Panc1 (cell line): ENCODE measurements around the gene FCHSD2.

Source experiments
- CTCF ChIP-seq: fragments of 450-650 bp; IDR thresholded peaks from 2 replicates; pipeline ENCODE4 v1.5.1; 2017; ENCODE audit warnings: mild to moderate bottlenecking
- POLR2AphosphoS5 ChIP-seq: IDR thresholded peaks from 2 replicates; pipeline ENCODE4 v1.6.1; 2012; ENCODE audit warnings: mild to moderate bottlenecking, low read depth, low read length, moderate library complexity
- SIN3A ChIP-seq: IDR thresholded peaks from 2 replicates; pipeline ENCODE4 v1.6.1; 2012; ENCODE audit warnings: low read depth, mild to moderate bottlenecking, low read length, moderate library complexity, borderline replicate concordance; ENCODE audit not compliant: insufficient read depth
- TCF7L2 ChIP-seq: IDR thresholded peaks from 2 replicates; pipeline ENCODE4 v1.6.1; 2011; ENCODE audit warnings: mild to moderate bottlenecking, low read depth, low read length, inconsistent platforms

- no peak for TF ChIP-seq CTCF
- no peak for TF ChIP-seq POLR2AphosphoS5
- no peak for TF ChIP-seq TCF7L2
- no peak for TF ChIP-seq SIN3A
Observed at GRCh38 chr11:73130181-73130580, 11.9 kb downstream of the FCHSD2 start.
